GM12875 (cell line): Measurements from ENCODE around the gene MGMT.

ENCODE experiments used
- H3K4me3 ChIP-seq: one replicate; pipeline ENCODE4 v1.5.1; 2011; ENCODE audit warnings: low read depth, low read length, control low read depth
- CTCF ChIP-seq: IDR thresholded peaks from 2 replicates; pipeline ENCODE4 v1.5.1; 2011; ENCODE audit warnings: low read depth, mild to moderate bottlenecking, control low read depth, inconsistent platforms, low read length, moderate library complexity, borderline replicate concordance; ENCODE audit not compliant: insufficient read depth

The MGMT gene

GRCh38 chr10:129685271-129685670 lies 218.2 kb downstream of the MGMT start:
- no peak overlapping the region for H3K4me3 ChIP-seq
- no peak for TF ChIP-seq CTCF

- H3K4me3 ChIP-seq, result no peak overlapping the region
- TF ChIP-seq CTCF, result no peak
Measured at GRCh38 chr10:129689671-129690071, 222.6 kb downstream of the MGMT start.

- no peak overlapping the region for H3K4me3 ChIP-seq
- TF ChIP-seq CTCF, result no peak
Measured at GRCh38 chr10:129690248-129691070, 223.4 kb downstream of the MGMT start.

- no peak overlapping the region for H3K4me3 ChIP-seq
- no peak for TF ChIP-seq CTCF
Measured at GRCh38 chr10:129692695-129693094, 225.7 kb downstream of the MGMT start.

- TF ChIP-seq CTCF, result no peak
- H3K4me3 ChIP-seq, result no peak overlapping the region
Measured at GRCh38 chr10:129693382-129693781, 226.3 kb downstream of the MGMT start.

GRCh38 chr10:129694184-129694583 lies 227.1 kb downstream of the MGMT start:
- no peak for TF ChIP-seq CTCF
- no peak overlapping the region for H3K4me3 ChIP-seq

GRCh38 chr10:129694691-129695243 lies 227.7 kb downstream of the MGMT start:
- H3K4me3 ChIP-seq, result no peak overlapping the region
- no peak for TF ChIP-seq CTCF
